Measurements from ENCODE around the gene P2RY8. TPM values are rescaled to one million over a fixed set of nuclear protein-coding genes. Genes with fewer than 3 reads are reported as not detected.

Gene P2RY8
- total RNA-seq, 2 donors from 2014 or later: 131 to 141 TPM

Other genes starting within 250 kb of the P2RY8 start
- 1 to 10 TPM in 1 of 2 donors, under 1 TPM in 1; 0.60 to 2.8 TPM for gene IL3RA, start 200.4 kb downstream of the P2RY8 start, total RNA-seq
- 100 to 1,000 TPM; 314 to 329 TPM for gene SLC25A6, start 145.1 kb downstream of the P2RY8 start, total RNA-seq
- 10 to 100 TPM; 33.8 to 34.6 TPM for gene ASMTL, start 84.3 kb downstream of the P2RY8 start, total RNA-seq
- 100 to 1,000 TPM in 1 of 2 donors, 10 to 100 TPM in 1; 98.7 to 102 TPM for gene AKAP17A, start 54.4 kb upstream of the P2RY8 start, total RNA-seq
- under 1 TPM; 0.52 to 0.57 TPM for gene ASMT, start 77.9 kb upstream of the P2RY8 start, total RNA-seq